NCI-H2227 treated with DMSO at 0.1 percent for 48 hours (cell line): ENCODE measurements around the gene HOXC4.
"Not testable (repeated sequence)": the region's sequence is repeated elsewhere in the genome, so short reads cannot be mapped to it uniquely, and the experiment has no call there.

Experiments used
- DNase-seq: peaks from one replicate; lab custom pipeline; 2025; lab: John Stamatoyannopoulos, UW

HOXC4 gene

GRCh38 chr12:54058128-54058768, 4.6 kb downstream of the HOXC4 start:
- no peak for DNase-seq

- DNase-seq, result no peak
Observed at GRCh38 chr12:54059668-54060067, 6.0 kb downstream of the HOXC4 start.

GRCh38 chr12:54060174-54060974, 6.7 kb downstream of the HOXC4 start:
- no peak for DNase-seq

- DNase-seq, result no peak
Observed at GRCh38 chr12:54060975-54061778, 7.5 kb downstream of the HOXC4 start.

GRCh38 chr12:54065677-54066076, 12.0 kb downstream of the HOXC4 start:
- DNase-seq, result no peak

- no peak for DNase-seq
Observed at GRCh38 chr12:54066408-54066807, 12.8 kb downstream of the HOXC4 start.

- DNase-seq, result no peak
Observed at GRCh38 chr12:54068418-54069070, 14.9 kb downstream of the HOXC4 start.

- DNase-seq, result no peak
Observed at GRCh38 chr12:54071942-54072341, 18.3 kb downstream of the HOXC4 start.

GRCh38 chr12:54074308-54074707, 20.7 kb downstream of the HOXC4 start:
- DNase-seq, result no peak

GRCh38 chr12:54075409-54075808, 21.8 kb downstream of the HOXC4 start:
- DNase-seq, result no peak

GRCh38 chr12:54075974-54076373, 22.3 kb downstream of the HOXC4 start:
- DNase-seq, result no peak

- DNase-seq, result not testable (repeated sequence)
Observed at GRCh38 chr12:54077843-54078242, 24.2 kb downstream of the HOXC4 start.

GRCh38 chr12:54079115-54079514, 25.5 kb downstream of the HOXC4 start:
- DNase-seq, result not testable (repeated sequence)

- DNase-seq, result not testable (repeated sequence)
Observed at GRCh38 chr12:54080008-54080924, 26.6 kb downstream of the HOXC4 start.

GRCh38 chr12:54081053-54081514, 27.4 kb downstream of the HOXC4 start:
- DNase-seq, result not testable (repeated sequence)

GRCh38 chr12:54081581-54082396, 28.2 kb downstream of the HOXC4 start:
- DNase-seq, result not testable (repeated sequence)

GRCh38 chr12:54082397-54082892, 28.8 kb downstream of the HOXC4 start:
- DNase-seq, result peak; percentile 38

GRCh38 chr12:54088011-54088410, 34.4 kb downstream of the HOXC4 start:
- DNase-seq, result not testable (repeated sequence)

GRCh38 chr12:54089465-54089864, 35.8 kb downstream of the HOXC4 start:
- not testable (repeated sequence) for DNase-seq

- peak; percentile 26 for DNase-seq
Observed at GRCh38 chr12:54090312-54090711, 36.7 kb downstream of the HOXC4 start.
